Right atrium auricular region (tissue), 2 donors: ENCODE results near the gene DNASE1L3. TPM values are rescaled to one million over a fixed set of nuclear protein-coding genes. Genes with fewer than 3 reads are reported as not detected.
"Not testable (repeated sequence)": the region's sequence is repeated elsewhere in the genome, so short reads cannot be mapped to it uniquely, and the experiment has no call there.

Experiments
- DNase-seq: peaks from one replicate; pipeline ENCODE4 v3.0.0-alpha.2; 2019; ENCODE audit warnings: low spot score
- H3K27ac ChIP-seq, 2 donors: fragments of 200-600 bp; sonication (generic); 1 replicate in 1 of 2; 2 replicates in 1 of 2; pipeline ENCODE4 v1.5.1; 2016 to 2019
- H3K27me3 ChIP-seq, 2 donors: fragments of 200-600 bp; sonication (generic); one replicate each; pipeline versions ENCODE4 v1.5.1 to v1.6.0; 2017 to 2019
- H3K36me3 ChIP-seq: fragments of 200-600 bp; sonication (generic); one replicate; pipeline ENCODE4 v1.5.1; 2016
- H3K4me1 ChIP-seq, 2 donors: fragments of 200-600 bp; sonication (generic); one replicate each; pipeline versions ENCODE4 v1.5.1 to v1.6.0; 2017 to 2019
- H3K4me3 ChIP-seq, 2 donors: fragments of 200-600 bp; sonication (generic); 1 replicate in 1 of 2; 2 replicates in 1 of 2; pipeline ENCODE4 v1.5.1; 2017 to 2019; ENCODE audit warnings: mild to moderate bottlenecking in 1 of 2, moderate library complexity in 1 of 2
- H3K9me3 ChIP-seq, 2 donors: fragments of 200-600 bp; sonication (generic); one replicate each; pipeline ENCODE4 v1.5.1; 2019
- CTCF ChIP-seq, 2 donors: fragments of 200-600 bp; sonication (generic); IDR thresholded peaks; one replicate each; pipeline ENCODE4 v1.5.1; 2019; ENCODE audit warnings: antibody characterized with exemption in 2 of 2
- total RNA-seq, 2 donors: library from RNA; depleted of rRNA; stranded (reverse); fragments of >200 nt; gene quantifications; one replicate each; pipeline ENCODE4 v1.1.0, GENCODE V29; 2016

The DNASE1L3 gene
- total RNA-seq, 2 donors from 2014 or later = 1.5 to 11.5 TPM

- Histone ChIP-seq H3K4me1 (peaks cover 0 to 3% of the 10 kb centered on the region in 2 donors), H3K9me3 (no peaks in the 10 kb centered on the region), H3K27me3 (no peaks in the 10 kb centered on the region), H3K27ac (no peak overlapping the region), H3K4me3 (no peak overlapping the region), H3K36me3 (no peaks in the 10 kb centered on the region)
- no peak for TF ChIP-seq CTCF (IDR thresholded peaks at IDR 0.05)
- DNase-seq = no peak
Measured at GRCh38 chr3:58231666-58232065, 20.9 kb upstream of the DNASE1L3 start.

GRCh38 chr3:58230876-58231552 is 20.2 kb upstream of the DNASE1L3 start:
- no peak overlapping the region for H3K4me3 ChIP-seq
- H3K27me3 ChIP-seq = no peaks in the 10 kb centered on the region
- no peaks in the 10 kb centered on the region for H3K4me1 ChIP-seq
- no peak for TF ChIP-seq CTCF (IDR thresholded peaks at IDR 0.05)
- no peak for DNase-seq
- no peaks in the 10 kb centered on the region for H3K9me3 ChIP-seq
- H3K27ac ChIP-seq = no peak overlapping the region
- no peaks in the 10 kb centered on the region for H3K36me3 ChIP-seq

- not testable (repeated sequence) for H3K4me1 ChIP-seq, H3K36me3 ChIP-seq, H3K27ac ChIP-seq, H3K4me3 ChIP-seq, H3K27me3 ChIP-seq, H3K9me3 ChIP-seq, DNase-seq
Measured at GRCh38 chr3:58227933-58228332, 17.2 kb upstream of the DNASE1L3 start.

- no peak for TF ChIP-seq CTCF (IDR thresholded peaks at IDR 0.05)
- Histone ChIP-seq H3K4me1 (no peaks in the 10 kb centered on the region), H3K27ac (no peak overlapping the region), H3K9me3 (no peaks in the 10 kb centered on the region), H3K27me3 (no peaks in the 10 kb centered on the region), H3K4me3 (no peak overlapping the region), H3K36me3 (no peaks in the 10 kb centered on the region)
- no peak for DNase-seq
Measured at GRCh38 chr3:58223855-58224254, 13.1 kb upstream of the DNASE1L3 start.

GRCh38 chr3:58222161-58222724 is 11.5 kb upstream of the DNASE1L3 start:
- Histone ChIP-seq H3K9me3 (no peaks in the 10 kb centered on the region), H3K27ac (no peak overlapping the region), H3K36me3 (no peaks in the 10 kb centered on the region), H3K4me1 (peaks cover 0 to 4% of the 10 kb centered on the region in 2 donors), H3K4me3 (no peak overlapping the region), H3K27me3 (no peaks in the 10 kb centered on the region)
- no peak for TF ChIP-seq CTCF (IDR thresholded peaks at IDR 0.05)
- DNase-seq = no peak

- H3K9me3 ChIP-seq = no peaks in the 10 kb centered on the region
- no peak for TF ChIP-seq CTCF (IDR thresholded peaks at IDR 0.05)
- no peak for DNase-seq
- no peak overlapping the region for H3K4me3 ChIP-seq
- H3K27ac ChIP-seq = no peak overlapping the region
- H3K27me3 ChIP-seq = no peaks in the 10 kb centered on the region
- H3K36me3 ChIP-seq = no peaks in the 10 kb centered on the region
- H3K4me1 ChIP-seq = peaks cover 0 to 14% of the 10 kb centered on the region in 2 donors
Measured at GRCh38 chr3:58218904-58219303, 8.1 kb upstream of the DNASE1L3 start.
